Ectodermal cell (in vitro differentiated cells): Measurements from ENCODE around the gene MS4A6E.

ENCODE experiments used
- H3K27ac ChIP-seq: 2 replicates; pipeline ENCODE4 v1.7.0; 2013; ENCODE audit warnings: mild to moderate bottlenecking, low read depth, low read length; ENCODE audit not compliant: insufficient read depth, poor library complexity, severe bottlenecking
- H3K27me3 ChIP-seq: 2 replicates; pipeline ENCODE4 v1.7.0; 2013; ENCODE audit warnings: mild to moderate bottlenecking, low read length; ENCODE audit not compliant: insufficient read depth, control insufficient read depth, poor library complexity, severe bottlenecking
- H3K36me3 ChIP-seq: one replicate; pipeline ENCODE4 v1.7.0; 2013; ENCODE audit warnings: low read length; ENCODE audit not compliant: control insufficient read depth, insufficient read depth
- H3K4me1 ChIP-seq: one replicate; pipeline ENCODE4 v1.7.0; 2013; ENCODE audit warnings: low read length; ENCODE audit not compliant: control insufficient read depth, insufficient read depth
- H3K4me3 ChIP-seq: 2 replicates; pipeline ENCODE4 v1.7.0; 2013; ENCODE audit warnings: low read depth, low read length, control low read depth; ENCODE audit not compliant: insufficient read depth
- H3K9me3 ChIP-seq: 2 replicates; pipeline ENCODE4 v1.7.0; 2013; ENCODE audit warnings: mild to moderate bottlenecking, low read length, moderate library complexity; ENCODE audit not compliant: control insufficient read depth
- WGBS, 2 experiments: methylation state at CpG; one replicate each; pipeline ENCODE4 v1.1.7; 2013; ENCODE audit warnings: missing lambda C conversion rate in 2 of 2; 5-methylcytosine and 5-hydroxymethylcytosine counted together

The MS4A6E gene

GRCh38 chr11:60371854-60372253, 44.8 kb downstream of the MS4A6E start:
- 87 to 92% methylated on average over 1 of the region's 1 CpG for WGBS, 2 experiments
- Histone ChIP-seq H3K27ac (no peak overlapping the region), H3K9me3 (no peaks in the 10 kb centered on the region)

DNA sequence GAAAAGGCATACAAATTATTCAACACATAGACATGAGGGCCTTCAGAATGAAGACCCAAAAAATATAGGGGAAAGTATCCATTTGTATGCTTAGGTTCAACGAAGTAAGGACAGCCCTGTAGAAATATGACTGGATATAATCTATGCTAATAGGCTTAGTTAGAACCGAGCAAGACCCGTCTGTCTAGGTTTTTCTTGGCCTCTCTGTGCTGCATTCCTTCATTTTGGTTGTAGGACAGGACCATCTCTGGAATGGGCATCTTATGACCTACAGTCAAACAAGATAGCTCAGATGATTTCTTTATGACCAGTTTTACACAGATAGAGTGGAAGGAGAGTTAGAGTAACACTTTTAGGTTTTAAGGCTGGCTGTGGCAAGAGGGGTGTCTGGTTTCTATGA, 45.7 kb downstream of the MS4A6E start:
- Histone ChIP-seq H3K27me3 (no peaks in the 10 kb centered on the region), H3K4me3 (no peak overlapping the region), H3K4me1 (no peaks in the 10 kb centered on the region), H3K9me3 (no peaks in the 10 kb centered on the region), H3K27ac (no peak overlapping the region), H3K36me3 (no peaks in the 10 kb centered on the region)
- WGBS, 2 experiments, result 95 to 96% methylated on average over 3 of the region's 3 CpGs

More at GRCh38 chr11:60371854-60372253, 44.8 kb downstream of the MS4A6E start:
- Histone ChIP-seq H3K36me3 (no peaks in the 10 kb centered on the region), H3K4me1 (no peaks in the 10 kb centered on the region), H3K4me3 (no peak overlapping the region), H3K27me3 (no peaks in the 10 kb centered on the region)

- WGBS, 2 experiments, result 92 to 95% methylated on average over 3 of the region's 3 CpGs
- Histone ChIP-seq H3K27me3 (no peaks in the 10 kb centered on the region), H3K4me3 (no peak overlapping the region), H3K4me1 (no peaks in the 10 kb centered on the region), H3K36me3 (no peaks in the 10 kb centered on the region), H3K9me3 (no peaks in the 10 kb centered on the region), H3K27ac (no peak overlapping the region)
These were observed 48.3 kb downstream of the MS4A6E start for GRCh38 chr11:60375316-60375715.

DNA sequence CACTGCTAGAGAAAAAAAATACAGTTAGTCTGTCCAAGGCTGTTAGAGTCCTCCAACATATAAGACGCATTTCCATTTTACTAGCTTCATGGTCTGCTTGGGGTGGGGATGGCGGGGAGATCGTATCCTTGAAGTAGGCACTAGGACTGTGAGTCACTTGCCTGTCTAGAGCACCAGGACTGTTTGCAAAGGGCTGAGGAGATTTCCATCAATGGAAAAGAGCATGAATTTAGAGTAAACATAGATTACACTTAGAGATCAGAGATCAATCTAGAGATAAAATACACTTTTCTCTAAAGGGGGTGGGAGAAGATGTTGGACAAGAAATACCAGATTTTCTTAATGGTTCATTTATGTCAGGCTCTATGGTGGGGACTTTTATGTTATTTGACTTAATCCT, 49.5 kb downstream of the MS4A6E start:
- H3K9me3 ChIP-seq, result no peaks in the 10 kb centered on the region
- WGBS, 2 experiments, result 91 to 94% methylated on average over 3 of the region's 3 CpGs
- H3K27ac ChIP-seq, result no peak overlapping the region
- H3K27me3 ChIP-seq, result no peaks in the 10 kb centered on the region
- no peaks in the 10 kb centered on the region for H3K4me1 ChIP-seq
- no peak overlapping the region for H3K4me3 ChIP-seq
- H3K36me3 ChIP-seq, result no peaks in the 10 kb centered on the region

GRCh38 chr11:60377401-60378136, 50.5 kb downstream of the MS4A6E start:
- 85 to 87% methylated on average over 2 of the region's 2 CpGs for WGBS, 2 experiments
- no peak overlapping the region for H3K27ac ChIP-seq

DNA sequence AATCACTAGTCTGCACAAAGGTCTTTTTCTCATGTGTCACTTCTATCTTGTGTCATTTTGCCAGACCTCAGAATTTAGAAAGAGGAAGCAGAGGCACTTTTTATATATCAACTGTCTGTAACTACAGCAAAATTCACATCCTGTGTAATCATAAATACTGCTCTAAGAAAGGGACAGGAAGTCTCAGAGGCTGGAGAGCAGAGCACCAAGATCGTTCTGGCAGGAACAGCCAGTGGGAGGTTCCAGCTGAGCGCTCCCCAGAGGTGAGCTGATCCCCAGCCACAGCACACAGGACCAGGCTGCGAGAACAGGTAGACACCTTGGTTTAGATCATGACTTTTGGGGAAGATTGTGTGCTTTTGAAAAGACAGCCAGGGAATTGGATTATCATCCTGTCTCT, 51.3 kb downstream of the MS4A6E start, which contains the start of gene MS4A7:
Gene MS4A7 (plus strand): TSS at position 179 of the 400 bp plus-strand sequence. CDS start 4,610 bp downstream, outside the sequence.
- 82 to 91% methylated on average over 3 of the region's 3 CpGs for WGBS, 2 experiments
- no peaks in the 10 kb centered on the region for H3K4me1 ChIP-seq
- H3K27me3 ChIP-seq, result no peaks in the 10 kb centered on the region
- no peak within 1 kb of the TSS for H3K27ac ChIP-seq
- H3K36me3 ChIP-seq, result no peaks in the 10 kb centered on the region
- no peak within 1 kb of the TSS for H3K4me3 ChIP-seq
- no peaks in the 10 kb centered on the region for H3K9me3 ChIP-seq

More at GRCh38 chr11:60377401-60378136, 50.5 kb downstream of the MS4A6E start:
- Histone ChIP-seq H3K4me1 (no peaks in the 10 kb centered on the region), H3K4me3 (no peak overlapping the region), H3K9me3 (no peaks in the 10 kb centered on the region), H3K27me3 (no peaks in the 10 kb centered on the region), H3K36me3 (no peaks in the 10 kb centered on the region)

- no peak overlapping the region for H3K4me3 ChIP-seq
- no peaks in the 10 kb centered on the region for H3K36me3 ChIP-seq
- H3K9me3 ChIP-seq, result no peaks in the 10 kb centered on the region
- H3K4me1 ChIP-seq, result no peaks in the 10 kb centered on the region
- H3K27ac ChIP-seq, result no peak overlapping the region
- WGBS, 2 experiments, result 76 to 80% methylated on average over 5 of the region's 5 CpGs
- H3K27me3 ChIP-seq, result no peaks in the 10 kb centered on the region
These were observed 62.3 kb downstream of the MS4A6E start for GRCh38 chr11:60389279-60389910.

GRCh38 chr11:60390419-60390818, 63.4 kb downstream of the MS4A6E start:
- Histone ChIP-seq H3K4me3 (no peak overlapping the region), H3K9me3 (no peaks in the 10 kb centered on the region), H3K4me1 (no peaks in the 10 kb centered on the region), H3K36me3 (no peaks in the 10 kb centered on the region), H3K27me3 (no peaks in the 10 kb centered on the region), H3K27ac (no peak overlapping the region)
